Endometrial microvascular endothelial cells (primary cell): ENCODE data around the gene PLD5. TPM values are rescaled to one million over a fixed set of nuclear protein-coding genes. Genes with fewer than 3 reads are reported as not detected.

ENCODE experiments used
- in situ Hi-C: cut with HindIII; loops from 2 replicates; pipeline ENCODE4 v1.10.0; 2017; ENCODE audit warnings: low sequenced_read_pairs, low pct_unique_long_range_greater_than_20kb; ENCODE audit errors: inconsistent ontology term
- total RNA-seq: library from RNA; depleted of rRNA; stranded (reverse); fragments of >200 nt; gene quantifications from one replicate; pipeline ENCODE4 v1.2.3, GENCODE V29; 2015; ENCODE audit errors: inconsistent ontology term

PLD5 gene
- not detected for total RNA-seq

DNA sequence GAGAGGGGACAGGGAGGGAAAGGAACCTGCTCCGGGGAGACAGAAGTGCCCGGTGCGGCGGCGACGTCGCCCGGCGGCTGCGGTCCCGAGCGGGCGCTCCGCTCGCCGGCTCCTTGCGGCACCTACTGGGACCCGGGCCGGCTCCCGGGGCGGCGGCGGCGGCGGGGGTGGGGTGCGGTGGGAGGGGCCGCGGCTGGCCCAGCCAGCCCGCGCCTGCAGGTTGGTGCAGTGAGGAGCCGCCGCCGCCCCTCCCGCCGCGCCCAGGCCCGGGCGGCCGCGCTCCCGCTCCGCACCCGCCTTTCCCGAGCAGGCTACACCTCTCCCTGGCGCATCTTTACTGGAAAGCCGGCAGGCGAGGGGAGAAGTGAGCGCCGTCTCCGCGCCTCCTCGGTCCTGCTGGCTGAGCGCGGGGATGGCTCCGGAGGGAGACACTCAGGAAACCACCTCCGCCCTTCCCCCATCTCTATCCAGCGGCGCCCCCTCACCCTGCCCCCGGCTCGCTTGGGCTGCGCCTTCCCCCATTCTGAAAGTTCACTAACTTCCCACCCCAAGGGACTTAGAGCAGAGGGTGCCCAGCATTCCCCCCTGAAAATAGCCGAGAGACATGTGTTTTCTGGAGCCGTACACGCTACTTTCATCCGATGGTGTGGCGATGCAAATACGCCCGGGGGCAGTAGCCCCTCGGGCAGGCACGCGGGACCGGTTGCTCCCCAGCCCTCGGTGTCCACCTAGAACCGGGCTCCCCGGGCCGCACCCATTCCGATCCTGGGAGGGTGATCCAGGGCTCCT, at the start of gene PLD5:
Gene PLD5, minus strand, starts transcription at position 127 of the 789 bp plus-strand sequence.
- in situ Hi-C loops = no loop called here

DNA sequence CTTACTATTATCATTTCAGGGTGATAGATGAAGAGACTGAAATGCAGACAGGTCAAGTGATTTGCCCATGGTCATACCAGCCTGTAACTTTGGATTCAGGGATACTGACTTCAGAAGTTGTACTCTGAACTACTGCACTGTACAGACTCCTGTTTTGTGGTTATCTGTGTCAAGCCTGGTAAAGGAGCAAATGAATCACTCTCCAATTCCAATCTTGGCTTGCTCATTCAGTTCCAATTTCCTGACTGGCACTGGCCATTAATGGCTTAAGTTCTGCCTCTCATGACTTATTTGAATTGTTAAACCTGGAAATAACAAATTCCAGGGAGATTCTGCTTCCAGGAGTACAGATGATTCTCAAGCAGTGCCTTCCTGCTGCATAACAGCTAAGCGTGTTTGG, 45.4 kb upstream of the PLD5 start:
- in situ Hi-C loops = no loop called here

DNA sequence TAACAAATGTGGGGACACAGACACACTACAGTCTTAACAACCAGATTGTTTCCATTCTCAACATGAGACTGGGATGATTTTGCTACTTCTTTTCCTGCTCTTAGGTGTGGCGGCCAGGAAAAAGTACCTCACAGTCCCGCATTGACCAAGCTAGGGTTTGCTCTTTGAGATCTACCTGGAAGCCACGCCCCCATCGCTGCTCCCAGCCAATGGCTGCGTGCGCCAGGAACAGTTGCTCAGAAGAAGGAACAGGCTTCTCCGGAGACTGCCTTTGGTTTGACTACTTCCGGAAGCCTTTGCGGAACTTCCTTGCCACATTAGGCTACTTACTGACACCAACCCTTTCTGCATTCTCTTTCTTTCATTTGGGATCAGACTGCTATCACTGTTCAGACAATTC, 44.2 kb upstream of the PLD5 start:
- in situ Hi-C loops = no loop called here

DNA sequence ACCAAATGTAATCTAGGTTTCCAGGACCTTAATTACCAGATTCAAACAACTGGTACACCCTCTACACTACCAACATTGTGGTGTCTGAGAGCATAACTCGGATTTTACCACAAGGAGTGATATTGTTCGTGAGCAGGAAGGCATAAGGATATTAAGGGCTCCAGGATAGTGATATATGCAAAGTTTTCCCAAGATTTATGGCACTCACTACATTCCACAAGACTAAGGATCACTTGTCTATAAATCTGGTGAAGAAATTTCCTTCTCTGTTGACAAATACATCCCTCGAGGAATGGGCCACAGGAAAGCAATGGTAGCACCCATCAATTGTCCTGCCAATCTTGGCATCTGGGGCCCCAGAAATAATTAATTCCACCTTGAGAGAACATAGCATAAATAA, 43.1 kb upstream of the PLD5 start:
- in situ Hi-C loops = no loop called here

DNA sequence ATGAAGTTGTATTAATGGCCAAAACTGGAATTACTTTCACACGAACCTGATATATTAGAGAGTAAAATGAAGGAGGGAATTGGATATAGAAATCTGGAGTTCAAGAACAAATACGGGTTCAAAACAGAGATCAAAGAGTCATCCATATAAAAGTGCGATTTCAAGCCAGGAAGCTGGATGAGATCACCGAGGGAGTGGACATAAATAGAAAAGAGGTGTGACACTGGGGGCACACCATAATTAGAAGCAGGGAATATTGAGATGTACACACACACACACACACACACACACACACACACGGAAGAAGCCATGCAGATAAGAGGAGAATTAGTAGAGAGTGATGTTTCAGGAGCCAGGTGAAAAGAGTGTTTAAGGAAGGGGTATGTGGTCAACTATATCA, 32.3 kb upstream of the PLD5 start:
- in situ Hi-C loops = no loop called here

DNA sequence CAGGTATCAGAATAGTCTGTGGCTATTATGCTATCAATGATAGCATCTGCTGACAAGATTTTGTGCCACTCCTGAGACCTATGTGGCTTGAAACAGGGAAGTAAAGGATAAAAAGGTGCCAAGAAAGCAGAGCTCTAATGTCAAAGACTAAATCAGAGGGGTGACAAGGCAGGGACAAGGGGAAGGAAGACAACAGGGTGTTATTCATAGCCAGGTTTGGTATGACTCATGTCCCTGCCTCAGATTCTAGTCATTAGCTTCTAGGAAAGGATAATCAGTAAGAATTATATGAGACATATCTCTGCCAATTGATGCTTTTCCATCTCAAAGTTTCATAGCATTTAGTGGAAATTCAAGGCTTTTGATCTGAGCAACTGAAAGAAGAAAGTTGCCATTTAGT, 31.8 kb upstream of the PLD5 start:
- in situ Hi-C loops = no loop called here

DNA sequence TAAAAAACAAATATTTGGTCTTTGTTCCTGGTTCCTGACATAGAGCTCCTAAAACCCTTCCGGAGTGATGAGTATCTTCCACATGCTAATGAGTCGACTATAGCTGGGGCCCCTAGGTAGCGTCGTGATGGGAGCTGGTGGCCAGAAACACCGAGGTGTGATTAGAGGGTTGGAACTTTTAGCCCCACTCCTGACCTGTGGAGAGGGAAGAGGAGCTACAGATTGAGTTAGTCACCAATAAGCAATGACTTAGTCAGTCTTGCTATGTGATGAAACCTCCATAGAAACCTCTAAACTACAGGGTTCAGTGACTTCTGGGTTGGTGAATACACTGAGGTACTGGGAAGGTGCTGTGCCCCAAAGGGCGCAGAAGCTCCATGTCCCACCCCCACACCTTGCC, 30.1 kb upstream of the PLD5 start:
- in situ Hi-C loops = no loop called here

DNA sequence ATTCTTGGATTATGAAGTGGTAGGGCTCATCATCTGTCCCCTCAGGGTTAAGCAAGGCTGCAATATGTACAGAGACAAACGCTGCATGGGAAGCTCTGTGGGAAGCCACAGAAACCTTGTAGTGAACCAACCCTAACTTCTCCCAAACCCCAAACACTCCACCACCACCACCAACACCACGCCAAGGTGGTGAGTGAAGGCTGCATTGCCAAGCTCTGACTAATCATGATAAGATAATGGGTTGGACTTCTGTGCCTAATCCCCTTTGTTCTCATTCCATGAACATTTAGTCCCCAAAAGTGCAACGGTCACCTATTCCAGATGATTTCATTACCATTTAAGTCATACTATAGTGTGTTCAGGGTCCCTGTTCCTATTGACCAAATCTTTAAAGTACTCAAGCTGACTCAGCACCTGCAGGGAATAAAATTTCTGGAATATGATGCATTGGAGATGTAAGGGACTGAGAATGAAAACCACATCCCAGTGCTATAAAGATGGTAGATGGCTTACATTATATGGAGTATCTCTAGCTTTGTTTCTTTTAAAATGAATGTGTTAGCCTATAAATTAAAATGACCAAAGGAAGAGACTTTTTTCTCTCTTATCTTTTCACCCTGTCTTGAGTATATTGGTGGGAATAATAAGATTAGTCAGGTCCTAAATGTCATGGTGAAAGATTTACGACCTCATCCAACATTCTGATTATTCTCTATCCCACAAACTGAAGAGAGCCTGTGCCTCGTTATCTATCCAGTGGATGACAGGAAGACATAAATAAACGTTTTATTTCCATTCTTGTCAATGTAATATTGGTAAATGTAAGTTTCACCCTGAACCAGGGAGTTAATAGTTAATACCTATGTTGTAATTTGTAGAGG, 22.6 kb upstream of the PLD5 start:
- in situ Hi-C loops = no loop called here

DNA sequence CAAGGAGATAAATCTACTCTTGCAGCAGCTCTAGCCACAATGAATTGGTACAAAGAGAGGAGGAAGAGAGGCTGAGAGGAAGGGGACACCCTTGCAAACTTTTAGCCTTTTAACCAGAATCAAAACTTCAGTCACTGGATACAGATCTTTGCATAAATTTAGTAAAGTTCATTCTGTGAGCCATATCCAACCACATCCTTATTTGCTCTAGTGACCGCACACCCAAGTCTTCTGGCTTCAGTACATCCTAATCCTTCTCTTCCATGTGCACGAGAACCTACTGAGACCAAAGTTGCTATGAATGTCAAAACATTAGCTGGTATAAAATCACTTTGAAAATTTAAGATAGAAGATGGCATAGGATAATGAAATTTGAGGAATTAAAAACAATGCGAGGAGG, 21.9 kb upstream of the PLD5 start:
- in situ Hi-C loops = no loop called here

DNA sequence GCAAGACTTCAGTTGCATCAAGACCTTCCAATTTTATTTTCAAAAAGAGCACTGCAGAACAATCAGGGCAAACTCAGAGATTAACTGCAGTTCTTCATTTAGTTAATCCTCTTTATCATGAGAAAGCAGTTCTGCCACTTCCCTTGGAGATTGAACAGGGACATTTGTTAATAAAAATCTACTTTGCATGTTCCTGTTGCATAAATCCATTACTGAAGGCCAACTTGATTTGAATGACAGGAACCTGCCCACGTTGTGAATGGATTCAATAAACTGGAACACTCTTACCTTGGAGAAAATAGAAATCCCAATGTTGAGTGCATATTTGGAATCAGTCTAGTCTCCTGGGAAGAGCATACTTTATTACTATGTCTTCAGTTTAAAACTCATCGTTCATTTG, 19.6 kb upstream of the PLD5 start:
- in situ Hi-C loops = no loop called here

DNA sequence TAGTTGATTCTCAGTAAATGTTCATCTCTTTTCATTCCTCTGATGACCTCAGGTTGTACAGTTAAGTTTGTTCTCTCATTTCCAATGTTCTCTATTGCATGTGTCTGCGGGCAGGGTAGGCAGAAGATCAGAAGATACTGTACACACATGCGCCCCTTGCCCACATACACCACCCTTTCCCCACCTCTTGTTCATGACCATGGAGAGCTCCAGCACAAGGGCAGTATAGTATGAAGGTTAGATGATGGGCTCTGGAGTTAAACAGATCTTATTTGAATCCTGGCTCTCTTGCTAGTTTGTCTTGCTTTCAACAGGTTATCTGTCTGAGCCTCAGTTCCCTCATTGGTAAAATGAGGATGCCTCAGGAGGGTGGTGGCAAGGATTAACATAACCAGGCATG, 17.8 kb upstream of the PLD5 start:
- in situ Hi-C loops = no loop called here

DNA sequence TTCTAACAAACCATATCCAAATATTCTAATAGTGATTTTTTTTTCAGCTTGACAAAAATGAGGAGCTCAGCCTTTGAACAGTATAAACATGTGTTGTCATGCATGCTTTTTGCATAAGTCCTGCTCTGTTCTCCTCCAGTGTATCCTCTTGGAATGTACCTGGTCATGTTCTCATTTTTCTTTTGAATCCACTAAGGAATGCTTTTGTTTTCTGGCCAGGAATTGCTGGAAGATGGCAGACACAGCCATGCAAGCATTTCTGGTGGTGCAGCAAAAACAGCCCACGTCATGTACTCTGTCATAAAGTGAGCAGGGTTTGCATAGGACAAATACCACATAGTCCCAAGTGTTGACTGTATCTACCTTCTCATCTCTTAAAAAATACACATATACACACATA, 11.5 kb upstream of the PLD5 start:
- in situ Hi-C loops = no loop called here

DNA sequence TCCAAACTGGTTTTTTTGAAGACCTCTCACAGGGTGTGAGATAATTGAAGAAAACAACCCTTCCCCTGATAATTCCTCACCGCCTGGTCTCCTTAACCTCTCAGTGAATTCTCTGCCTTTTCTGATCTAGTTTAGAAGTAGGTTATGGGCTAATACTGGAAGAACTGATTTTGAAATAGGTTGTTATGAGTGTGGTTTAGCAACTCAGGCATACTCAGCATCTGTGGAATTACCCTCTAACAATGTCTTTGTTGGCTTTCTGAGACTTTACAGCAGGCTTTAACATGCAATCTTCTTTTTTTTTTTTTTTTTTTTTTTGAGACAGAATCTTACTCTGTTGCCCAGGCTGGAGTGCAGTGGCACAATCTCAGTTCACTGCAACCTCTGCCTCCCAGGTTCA, 10.3 kb upstream of the PLD5 start:
- in situ Hi-C loops = no loop called here

DNA sequence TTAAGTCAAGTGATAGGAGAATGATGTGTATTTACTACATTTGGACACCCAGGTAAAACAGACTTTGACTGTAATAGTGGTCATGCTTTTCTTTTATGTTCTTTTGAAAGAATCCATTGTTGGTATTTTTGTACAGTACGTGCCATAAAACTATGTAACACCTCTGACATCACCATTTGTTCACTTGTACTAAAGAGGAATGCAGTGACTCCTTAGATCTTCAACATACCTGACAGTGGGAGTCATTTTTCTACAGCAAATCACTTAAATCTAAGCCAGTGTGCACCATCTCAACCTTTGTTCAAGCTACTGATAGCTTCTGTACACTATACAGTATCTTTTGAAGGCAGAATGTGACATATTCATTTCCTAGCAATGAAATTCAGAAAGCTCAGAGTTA, 6.3 kb upstream of the PLD5 start:
- in situ Hi-C loops = no loop called here

DNA sequence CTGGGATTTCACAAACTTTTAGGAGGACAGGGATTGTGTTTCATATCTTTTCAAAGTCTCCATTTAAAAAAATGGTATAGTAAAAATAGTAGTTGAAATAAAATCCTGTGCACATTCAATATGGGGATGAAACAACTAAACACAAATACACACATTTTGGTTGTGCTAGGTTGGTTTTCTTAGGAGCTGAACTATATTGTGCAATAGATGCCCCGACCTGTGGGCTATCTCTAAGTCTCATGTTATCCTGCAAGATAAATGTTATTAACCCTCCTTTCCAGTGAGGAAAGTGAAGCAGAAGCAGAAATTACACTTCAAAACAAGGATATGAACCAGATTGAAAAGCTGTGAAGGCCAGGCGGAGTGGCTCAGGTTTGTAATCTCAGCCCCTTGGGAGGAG, 1.3 kb upstream of the PLD5 start:
- in situ Hi-C loops = no loop called here

DNA sequence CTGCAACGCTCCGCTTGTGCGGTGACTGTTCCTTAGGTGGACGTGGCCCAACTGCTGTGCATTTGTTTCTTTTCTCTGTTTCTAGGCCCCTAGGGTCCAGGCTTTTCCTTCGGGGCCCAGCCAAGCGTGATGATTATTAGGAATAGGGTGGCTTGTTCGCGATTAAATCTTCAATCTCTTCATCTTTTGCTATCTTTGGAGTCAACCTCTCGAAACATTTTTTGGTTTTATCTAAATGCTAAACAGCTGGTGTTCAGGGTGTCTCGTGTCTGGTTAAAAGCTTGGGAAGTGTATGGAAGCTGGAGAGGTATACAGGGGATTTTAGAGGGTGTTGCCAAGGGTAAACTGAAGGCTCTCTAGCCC, 844 bp upstream of the PLD5 start:
- in situ Hi-C loops = no loop called here

DNA sequence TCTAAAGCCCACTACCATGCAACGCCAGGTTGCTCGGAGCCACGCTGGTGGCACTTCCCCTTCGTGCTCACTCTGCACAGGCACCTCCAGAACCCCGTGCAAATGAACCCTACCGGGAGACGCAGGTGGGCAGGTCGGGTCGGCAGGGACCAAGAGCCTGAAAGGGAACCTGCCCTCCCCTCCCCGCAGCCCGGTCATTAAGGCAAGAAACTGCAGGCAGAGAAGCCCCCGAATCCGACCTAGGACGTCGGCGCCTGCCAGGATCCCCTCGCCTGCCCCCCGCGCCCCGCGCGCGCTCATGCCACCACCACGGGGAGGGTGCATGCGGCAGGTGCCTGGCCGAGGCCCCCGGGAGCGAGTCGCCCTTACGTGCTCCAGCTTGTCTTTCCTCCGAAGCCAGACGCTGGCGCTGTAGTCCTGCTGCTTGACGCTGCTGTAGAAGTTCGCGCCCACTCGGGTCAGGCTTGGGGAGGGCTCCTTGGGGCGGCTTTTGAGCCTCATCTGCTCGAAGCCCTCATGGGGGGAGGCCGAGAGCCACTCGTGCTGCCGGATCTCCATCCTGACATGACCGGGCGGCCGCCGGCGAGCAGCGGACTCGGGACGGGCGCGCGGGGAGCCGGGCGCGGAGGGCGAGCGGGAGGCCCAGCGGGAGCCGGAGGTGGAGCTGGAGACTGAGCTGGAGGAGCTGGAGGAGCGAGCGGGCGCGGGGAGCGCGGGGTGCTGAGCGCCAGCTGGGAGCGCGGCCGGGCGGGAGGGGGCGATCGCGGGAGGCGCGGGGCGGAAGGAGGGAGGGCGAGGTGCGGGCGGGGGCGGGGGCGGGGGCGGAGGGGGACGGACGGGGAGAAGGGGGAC, 552 bp downstream of the PLD5 start:
- in situ Hi-C loops = no loop called here

DNA sequence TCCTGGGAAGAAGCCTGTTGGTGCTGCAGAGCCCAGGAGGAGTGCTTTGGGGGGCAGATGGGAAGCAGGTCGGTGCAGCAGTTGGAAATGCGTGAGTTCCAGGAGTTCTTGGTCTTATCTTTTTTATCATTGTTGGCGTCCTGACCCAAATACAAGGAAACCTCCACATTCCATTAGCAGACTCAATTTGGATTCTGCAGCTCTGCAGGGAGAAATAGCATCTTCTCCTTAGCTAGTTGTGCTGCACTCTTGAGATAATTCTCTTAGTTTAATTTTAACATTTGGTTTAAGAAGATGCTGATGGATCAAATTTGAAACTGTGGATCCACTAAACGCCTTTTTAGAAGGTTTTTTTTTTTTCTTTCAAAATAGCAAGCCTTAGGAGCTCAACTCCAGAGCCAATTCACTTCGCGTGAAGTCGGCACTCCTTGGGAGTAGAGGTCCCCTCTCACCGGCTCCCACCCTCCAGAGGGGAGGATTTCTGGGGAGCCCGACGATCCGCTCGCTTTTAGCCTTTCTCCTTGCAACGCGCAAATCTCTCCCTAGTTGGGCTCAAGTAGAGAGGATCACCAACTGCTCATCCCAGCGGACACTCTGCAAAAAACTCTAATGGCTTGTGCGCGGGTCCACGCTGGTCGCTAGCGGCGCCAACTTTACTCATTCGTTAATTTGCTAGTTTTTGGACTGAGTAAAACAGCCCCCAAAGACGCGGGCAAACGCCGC, 1.3 kb downstream of the PLD5 start:
- in situ Hi-C loops = no loop called here
